Right lobe of liver (tissue), 6 donors: ENCODE measurements around the gene PDE6A. TPM values are rescaled to one million over a fixed set of nuclear protein-coding genes. Genes with fewer than 3 reads are reported as not detected.
A peak's percentile ranks its signal among the peaks of the same experiment; 100 is the strongest.
"Not testable (repeated sequence)": the region's sequence is repeated elsewhere in the genome, so short reads cannot be mapped to it uniquely, and the experiment has no call there.

Experiments used
- ATAC-seq, 4 donors: fragments of 200-7000 bp; cut with Tn5 transposase; one replicate each; pipeline ENCODE4 v1.9.1; 2020; ENCODE audit warnings: mild to moderate bottlenecking in 4 of 4, moderate library complexity in 4 of 4
- DNase-seq, 3 donors: peaks; one replicate each; pipeline ENCODE4 v3.0.0-alpha.2; 2020
- H3K27ac ChIP-seq, 3 donors: fragments of 200-600 bp; one replicate each; pipeline ENCODE4 v1.8.0; 2022
- H3K27me3 ChIP-seq, 2 donors: fragments of 200-600 bp; one replicate each; pipeline ENCODE4 v1.8.0; 2022
- H3K36me3 ChIP-seq, 4 donors: fragments of 200-600 bp; sonication (generic) in 1 of 4; one replicate each; pipeline versions ENCODE4 v1.5.1 to v1.8.0; 2017 to 2022; ENCODE audit warnings: control low read depth in 1 of 4
- H3K4me1 ChIP-seq, 4 donors: fragments of 200-600 bp; sonication (generic) in 1 of 4; one replicate each; pipeline versions ENCODE4 v1.5.1 to v1.8.0; 2017 to 2022; ENCODE audit warnings: control low read depth in 1 of 4
- H3K4me3 ChIP-seq, 3 donors: fragments of 200-600 bp; one replicate each; pipeline ENCODE4 v1.8.0; 2022
- H3K9me3 ChIP-seq, 4 donors: fragments of 200-600 bp; sonication (generic) in 1 of 4; one replicate each; pipeline versions ENCODE4 v1.5.1 to v1.8.0; 2017 to 2022; ENCODE audit warnings: control low read depth in 1 of 4
- CTCF ChIP-seq, 4 donors: fragments of 200-600 bp in 3 of 4; fragments of 450-650 bp in 1 of 4; IDR thresholded peaks; one replicate each; pipeline versions ENCODE4 v1.5.1 to v1.8.0; 2016 to 2022; ENCODE audit warnings: antibody characterized with exemption in 4 of 4, mild to moderate bottlenecking in 2 of 4
- POLR2A ChIP-seq: fragments of 450-650 bp; IDR thresholded peaks from one replicate; pipeline ENCODE4 v1.6.1; 2017; ENCODE audit warnings: antibody characterized with exemption, mild to moderate bottlenecking
- WGBS: methylation state at CpG from one replicate; pipeline ENCODE4 v1.1.6; 2018; ENCODE audit warnings: low coverage, low lambda C conversion rate; ENCODE audit not compliant: insufficient coverage; ENCODE audit errors: missing lambda C conversion rate; 5-methylcytosine and 5-hydroxymethylcytosine counted together
- intact Hi-C, 2 donors: fragments of 100-400 bp; cut with DNase I; formaldehyde crosslinking; loops; one replicate each; pipeline versions ENCODE4 v1.11.2 to v1.14.1; 2022
- total RNA-seq, 6 experiments: library from RNA; depleted of rRNA in 2 of 6; stranded (reverse); fragments of >200 nt in 2 of 6; fragmentation: NEBNext Ultra II Directional in 3 of 6; extraction: Animal tissue kit (Norgen Biotek cat#: 25700) in 3 of 6; gene quantifications; one replicate each; pipeline versions ENCODE4 v1.1.0 to v1.2.4, GENCODE V29; 2016 to 2023
- donor health status: DM: no; HTN: yes; CAD: no.
- donor health status: DM: no; HTN: no; CAD: no.
- donor health status: DM: no; HTN: no; CAD: no.
- donor health status: DM: no; HTN: yes; CAD: no.
- donor health status: DM: no; HTN: yes; CAD: no.

PDE6A gene
- total RNA-seq, 6 experiments from 2014 or later: not detected

GRCh38 chr5:149883550-149883949 lies 61.0 kb downstream of the PDE6A start:
- Histone ChIP-seq H3K27me3 (no peaks in the 10 kb centered on the region), H3K27ac (no peak overlapping the region), H3K9me3 (no peaks in the 10 kb centered on the region), H3K4me1 (no peaks in the 10 kb centered on the region), H3K4me3 (no peak overlapping the region), H3K36me3 (no peaks in the 10 kb centered on the region)
- TF ChIP-seq CTCF (IDR thresholded peaks at IDR 0.05): no peak
- no peak for TF ChIP-seq POLR2A
- ATAC-seq (no peak), DNase-seq (no peak)
- intact Hi-C loops: no loop called here
- 58% methylated on average over 2 of the region's 2 CpGs for WGBS

- ATAC-seq, H3K27ac ChIP-seq, DNase-seq, H3K27me3 ChIP-seq, H3K4me1 ChIP-seq, H3K4me3 ChIP-seq, H3K9me3 ChIP-seq, intact Hi-C loops, H3K36me3 ChIP-seq: not testable (repeated sequence)
- 81% methylated on average over 10 of the region's 10 CpGs for WGBS
These were observed 62.0 kb downstream of the PDE6A start for GRCh38 chr5:149882633-149883032.

GRCh38 chr5:149881874-149882273 lies 62.7 kb downstream of the PDE6A start:
- Histone ChIP-seq H3K4me3 (no peak overlapping the region), H3K9me3 (no peaks in the 10 kb centered on the region), H3K4me1 (no peaks in the 10 kb centered on the region), H3K36me3 (no peaks in the 10 kb centered on the region), H3K27me3 (no peaks in the 10 kb centered on the region), H3K27ac (no peak overlapping the region)
- intact Hi-C loops: no loop called here
- TF ChIP-seq POLR2A: no peak
- TF ChIP-seq CTCF (IDR thresholded peaks at IDR 0.05): no peak
- DNase-seq: no peak
- no peak for ATAC-seq
- 70% methylated on average over 2 of the region's 4 CpGs for WGBS

GRCh38 chr5:149881069-149881622 lies 63.4 kb downstream of the PDE6A start:
- no peaks in the 10 kb centered on the region for H3K9me3 ChIP-seq
- 95% methylated on average over 4 of the region's 4 CpGs for WGBS
- H3K4me1 ChIP-seq: no peaks in the 10 kb centered on the region
- H3K36me3 ChIP-seq: no peaks in the 10 kb centered on the region
- H3K27me3 ChIP-seq: no peaks in the 10 kb centered on the region
- DNase-seq: no peak
- TF ChIP-seq POLR2A: no peak
- TF ChIP-seq CTCF (IDR thresholded peaks at IDR 0.05): no peak
- no peak for ATAC-seq
- H3K4me3 ChIP-seq: no peak overlapping the region
- no peak overlapping the region for H3K27ac ChIP-seq
- intact Hi-C loops: no loop called here

GRCh38 chr5:149879593-149879992 lies 65.0 kb downstream of the PDE6A start:
- H3K4me3 ChIP-seq, DNase-seq, H3K4me1 ChIP-seq, H3K27me3 ChIP-seq, H3K9me3 ChIP-seq, H3K36me3 ChIP-seq, H3K27ac ChIP-seq, intact Hi-C loops, ATAC-seq: not testable (repeated sequence)
- WGBS: 60% methylated on average over 1 of the region's 2 CpGs

- Histone ChIP-seq H3K27me3 (no peaks in the 10 kb centered on the region), H3K36me3 (no peaks in the 10 kb centered on the region), H3K9me3 (no peaks in the 10 kb centered on the region), H3K27ac (no peak overlapping the region), H3K4me3 (no peak overlapping the region), H3K4me1 (no peaks in the 10 kb centered on the region)
- DNase-seq: peak in 1 of 3 donors; percentile 37
- 21% methylated on average over 7 of the region's 7 CpGs for WGBS
- peak; percentile 75 to 94 (median 82) for ATAC-seq
- intact Hi-C loops: no loop called here
- no peak for TF ChIP-seq POLR2A
- no peak for TF ChIP-seq CTCF (IDR thresholded peaks at IDR 0.05)
These were observed 66.2 kb downstream of the PDE6A start for GRCh38 chr5:149878371-149878770.
